ENCODE measurements around the gene INKA2. TPM values are rescaled to one million over a fixed set of nuclear protein-coding genes. Genes with fewer than 3 reads are reported as not detected.

Gene INKA2
- under 0.01 and 0.63 TPM in 2 replicates for total RNA-seq

DNA sequence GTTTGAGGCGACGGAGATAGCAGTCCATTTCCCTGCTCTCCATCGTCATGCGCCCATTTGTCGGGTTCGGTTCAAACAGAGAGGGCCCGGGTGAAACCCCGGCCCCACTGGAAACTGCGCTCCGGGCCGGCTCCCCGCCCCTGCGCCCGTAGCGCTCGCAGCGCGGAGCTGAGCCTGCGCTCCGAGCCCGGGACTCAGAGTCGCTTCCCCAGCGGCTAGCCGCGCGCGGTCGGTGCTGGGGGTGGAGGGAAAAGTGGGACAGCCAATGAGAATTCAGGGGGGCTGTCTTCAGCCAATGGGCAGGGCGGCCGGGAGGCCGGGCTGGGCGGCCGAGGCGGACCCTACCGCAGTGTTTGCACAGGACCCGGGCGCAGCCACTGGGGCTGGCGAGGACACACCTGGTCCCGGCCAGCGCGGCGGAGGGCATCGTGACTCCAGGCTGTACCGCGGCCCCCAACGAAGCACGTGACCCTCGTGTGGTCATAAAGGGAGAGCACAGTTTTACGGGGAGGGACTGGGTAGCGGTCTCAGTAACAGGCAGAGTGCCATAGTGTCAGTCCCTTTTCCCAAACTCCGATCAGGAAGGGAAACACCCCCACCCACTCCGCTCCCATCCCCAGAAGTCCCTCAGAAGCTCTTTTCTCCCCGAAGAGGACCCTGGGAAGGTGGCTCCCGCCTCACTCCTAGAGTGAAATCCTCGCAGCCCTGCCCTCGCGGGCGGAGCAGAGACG lies at the start of gene INKA2:
INKA2 (minus strand) TSS at position 202 of the 731 bp plus-strand sequence; CDS start at position 49, 153 bp downstream.

DNA sequence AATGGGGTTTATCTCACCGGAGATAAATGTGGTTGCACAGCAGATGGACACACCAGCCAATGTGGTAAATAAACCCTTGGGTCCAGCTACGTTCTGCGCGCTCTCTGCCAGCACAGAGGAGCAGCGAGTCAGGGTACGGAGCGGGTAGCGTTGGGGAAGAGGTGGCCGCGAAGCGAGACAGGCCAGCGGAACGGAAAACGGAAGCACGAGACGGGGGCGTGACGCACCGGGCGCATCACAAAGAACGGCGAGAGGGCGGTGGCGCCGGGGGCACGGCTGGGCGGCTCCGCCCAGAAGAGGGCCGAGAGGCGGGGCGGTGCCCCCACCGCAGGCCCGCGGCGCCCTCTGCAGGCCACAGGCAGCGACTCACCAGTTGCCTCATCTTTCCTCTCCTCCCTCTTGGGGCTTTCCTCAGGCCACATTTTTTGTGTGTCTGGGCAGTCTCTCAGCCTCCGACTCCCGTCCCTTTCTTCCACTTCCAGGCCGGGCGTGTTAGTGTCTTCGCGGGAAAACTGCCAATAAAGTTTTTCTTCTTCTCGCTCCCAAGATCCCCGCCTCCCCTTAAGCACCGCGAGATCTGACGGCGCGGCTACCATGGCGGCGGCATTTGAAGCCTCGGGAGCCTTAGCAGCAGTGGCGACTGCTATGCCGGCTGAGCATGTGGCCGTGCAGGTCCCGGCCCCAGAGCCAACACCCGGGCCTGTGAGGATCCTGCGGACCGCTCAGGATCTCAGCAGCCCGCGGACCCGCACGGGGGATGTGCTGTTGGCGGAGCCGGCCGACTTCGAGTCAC lies 16.3 kb upstream of the INKA2 start, which contains the start of gene DDX20:
DDX20 (plus strand) TSS at position 571 of the 793 bp plus-strand sequence; CDS start at position 595, 24 bp downstream.

Other genes starting within 250 kb of the INKA2 start
- gene ADORA3, start 235.8 kb downstream of the INKA2 start, total RNA-seq, result not detected in 2 replicates
- not detected in 2 replicates for gene TMIGD3, start 235.8 kb downstream of the INKA2 start, total RNA-seq
- 12.2 and 14.5 TPM in 2 replicates for gene RAP1A, start 119.6 kb downstream of the INKA2 start, total RNA-seq
- gene DDX20, start 16.5 kb upstream of the INKA2 start, total RNA-seq, result 11.0 and 13.9 TPM in 2 replicates